Measurements from ENCODE around the gene KCNMA1. TPM values are rescaled to one million over a fixed set of nuclear protein-coding genes. Genes with fewer than 3 reads are reported as not detected.

Gene KCNMA1
- total RNA-seq, 1 donor from 2014 or later: 0.21 TPM

DNA sequence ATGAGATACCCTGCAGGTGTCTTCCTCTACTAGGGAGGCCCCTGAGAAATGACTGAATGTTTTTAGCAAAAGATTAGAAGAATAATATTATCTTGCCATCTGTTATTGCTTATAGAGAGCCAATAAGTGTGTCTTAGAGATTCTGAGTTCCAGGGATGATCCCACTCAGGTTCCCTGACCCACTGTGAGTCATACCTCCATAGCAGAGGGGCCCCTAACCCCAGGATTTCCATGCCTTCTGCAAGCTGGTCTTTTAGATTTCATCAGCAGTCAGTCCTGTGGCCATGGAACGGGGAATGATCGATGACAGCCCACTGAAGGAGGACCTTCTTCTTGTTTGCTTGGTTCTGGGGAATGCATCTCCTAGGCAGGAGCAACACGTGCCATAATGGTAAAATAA lies 333.4 kb downstream of the KCNMA1 start:
- Mint-ChIP-seq H3K36me3 (ENCODE audit: low read depth) (no peaks in the 10 kb centered on the region), H3K27ac (no peak overlapping the region), H3K9me3 (peaks cover 7% of the 10 kb centered on the region), H3K27me3 (ENCODE audit: low read depth) (no peaks in the 10 kb centered on the region), H3K4me1 (ENCODE audit: low read depth) (no peaks in the 10 kb centered on the region), H3K4me3 (ENCODE audit: low read depth) (no peak overlapping the region)
- intact Hi-C loops (cut with micrococcal nuclease): no loop called here
- DNase-seq (ENCODE audit: low spot score): no peak

DNA sequence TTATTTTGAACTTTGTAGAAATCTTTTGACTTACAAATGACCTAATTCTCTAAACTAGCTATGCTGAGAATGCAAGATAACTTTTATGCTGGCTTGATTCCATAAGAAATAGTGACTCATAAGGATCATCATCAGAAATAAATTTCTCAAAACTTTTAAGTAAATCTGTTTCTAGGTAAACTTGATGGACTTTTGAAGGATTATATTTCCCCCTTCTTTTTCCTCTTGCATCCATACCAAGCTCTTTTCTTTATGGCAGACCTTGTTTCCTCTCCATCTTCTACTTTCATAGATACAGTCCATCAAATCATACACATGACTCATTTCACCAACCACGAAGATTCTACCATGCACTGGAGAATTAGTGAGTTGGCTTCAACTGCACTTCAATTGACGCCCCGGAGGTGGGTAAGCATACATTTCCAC lies 336.3 kb downstream of the KCNMA1 start:
- intact Hi-C loops (cut with micrococcal nuclease): no loop called here
- no peaks in the 10 kb centered on the region for H3K36me3 Mint-ChIP-seq (ENCODE audit: low read depth)
- no peaks in the 10 kb centered on the region for H3K4me1 Mint-ChIP-seq (ENCODE audit: low read depth)
- H3K27ac Mint-ChIP-seq: no peak overlapping the region
- H3K27me3 Mint-ChIP-seq (ENCODE audit: low read depth): no peaks in the 10 kb centered on the region
- no peak for DNase-seq (ENCODE audit: low spot score)
- no peak overlapping the region for H3K4me3 Mint-ChIP-seq (ENCODE audit: low read depth)
- peaks cover 7% of the 10 kb centered on the region for H3K9me3 Mint-ChIP-seq

DNA sequence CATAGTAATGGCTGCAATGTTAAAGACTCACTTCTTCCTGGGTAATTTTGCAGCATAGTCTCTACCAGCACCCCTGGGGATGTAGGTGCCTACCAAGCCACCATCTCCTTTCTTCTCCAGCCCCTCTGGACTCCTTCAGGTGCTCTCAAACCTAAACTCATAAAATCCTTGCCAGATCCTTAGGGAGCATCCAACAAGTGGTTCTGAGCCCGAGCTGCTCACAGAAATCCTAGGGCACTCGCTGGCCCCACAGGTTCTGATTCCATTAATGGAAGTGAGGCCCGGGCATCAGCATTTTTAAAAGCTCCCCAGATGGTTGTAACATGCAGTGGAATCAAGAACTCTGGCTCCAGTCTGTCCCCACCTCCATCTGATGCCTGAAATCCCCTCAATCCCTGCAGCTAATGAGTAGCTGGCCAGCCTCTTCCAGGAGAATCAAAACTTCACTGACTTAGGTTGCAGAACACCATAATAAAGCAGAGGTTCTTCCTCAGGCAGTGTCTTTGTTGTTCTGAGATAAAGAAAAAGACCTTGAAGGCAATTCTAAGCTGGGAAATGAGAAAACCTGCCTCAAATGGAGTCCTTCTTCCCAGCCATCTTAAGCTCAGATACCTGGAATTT lies 336.8 kb downstream of the KCNMA1 start:
- DNase-seq (ENCODE audit: low spot score): no peak
- intact Hi-C loops (cut with micrococcal nuclease): no loop called here
- H3K4me3 Mint-ChIP-seq (ENCODE audit: low read depth): no peak overlapping the region
- H3K36me3 Mint-ChIP-seq (ENCODE audit: low read depth): no peaks in the 10 kb centered on the region
- H3K27ac Mint-ChIP-seq: no peak overlapping the region
- no peaks in the 10 kb centered on the region for H3K27me3 Mint-ChIP-seq (ENCODE audit: low read depth)
- peaks cover 7% of the 10 kb centered on the region for H3K9me3 Mint-ChIP-seq
- H3K4me1 Mint-ChIP-seq (ENCODE audit: low read depth): no peaks in the 10 kb centered on the region

GRCh38 chr10:77299320-77299719 lies 338.3 kb downstream of the KCNMA1 start:
- no peak overlapping the region for H3K4me3 Mint-ChIP-seq (ENCODE audit: low read depth)
- no peaks in the 10 kb centered on the region for H3K4me1 Mint-ChIP-seq (ENCODE audit: low read depth)
- no peak overlapping the region for H3K27ac Mint-ChIP-seq
- no peaks in the 10 kb centered on the region for H3K27me3 Mint-ChIP-seq (ENCODE audit: low read depth)
- DNase-seq (ENCODE audit: low spot score): no peak
- peaks cover 7% of the 10 kb centered on the region for H3K9me3 Mint-ChIP-seq
- intact Hi-C loops (cut with micrococcal nuclease): no loop called here
- H3K36me3 Mint-ChIP-seq (ENCODE audit: low read depth): no peaks in the 10 kb centered on the region

DNA sequence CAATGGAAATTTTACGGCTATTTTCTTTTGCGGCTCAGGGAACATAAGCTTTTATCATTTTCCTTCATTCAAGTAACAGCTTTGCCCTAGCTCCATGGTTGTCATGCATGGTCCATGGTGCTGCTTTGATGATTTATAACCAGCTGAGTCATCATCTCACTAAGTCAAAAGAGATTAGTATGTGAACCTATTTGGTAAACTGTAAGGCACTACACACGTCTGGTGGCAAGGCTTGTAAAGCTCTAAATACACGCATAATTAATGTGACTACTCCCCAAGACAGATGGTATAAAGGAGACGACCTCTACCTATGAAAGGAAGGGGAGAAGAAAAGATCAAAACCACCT lies 340.2 kb downstream of the KCNMA1 start:
- Mint-ChIP-seq H3K36me3 (ENCODE audit: low read depth) (no peaks in the 10 kb centered on the region), H3K9me3 (peaks cover 2% of the 10 kb centered on the region), H3K4me1 (ENCODE audit: low read depth) (no peaks in the 10 kb centered on the region), H3K27ac (no peak overlapping the region), H3K4me3 (ENCODE audit: low read depth) (no peak overlapping the region), H3K27me3 (ENCODE audit: low read depth) (no peaks in the 10 kb centered on the region)
- no peak for DNase-seq (ENCODE audit: low spot score)
- intact Hi-C loops (cut with micrococcal nuclease): no loop called here

- H3K36me3 Mint-ChIP-seq (ENCODE audit: low read depth): no peaks in the 10 kb centered on the region
- intact Hi-C loops (cut with micrococcal nuclease): no loop called here
- no peak overlapping the region for H3K4me3 Mint-ChIP-seq (ENCODE audit: low read depth)
- DNase-seq (ENCODE audit: low spot score): no peak
- H3K4me1 Mint-ChIP-seq (ENCODE audit: low read depth): no peaks in the 10 kb centered on the region
- no peak overlapping the region for H3K27ac Mint-ChIP-seq
- H3K27me3 Mint-ChIP-seq (ENCODE audit: low read depth): no peaks in the 10 kb centered on the region
- H3K9me3 Mint-ChIP-seq: no peaks in the 10 kb centered on the region
These were observed 340.8 kb downstream of the KCNMA1 start for GRCh38 chr10:77296534-77297392.

DNA sequence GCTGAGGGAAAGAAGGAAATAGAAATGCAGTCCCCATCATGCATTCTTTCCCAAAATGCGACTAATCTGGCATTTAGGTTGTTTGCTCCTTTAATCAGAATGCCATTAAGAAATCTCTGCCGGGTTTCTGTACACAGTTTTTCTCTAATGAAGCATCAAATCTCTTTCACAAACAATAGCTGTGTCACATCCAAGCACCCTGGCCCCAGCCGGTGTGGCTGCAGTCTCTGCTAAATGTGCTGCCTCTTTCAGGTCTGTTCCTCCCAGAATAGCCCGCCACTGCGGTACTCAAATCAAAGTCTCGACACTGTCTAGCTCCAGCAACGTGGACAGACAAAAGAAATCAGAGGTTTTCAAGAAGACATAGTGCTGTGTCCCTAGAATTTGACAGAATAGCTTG lies 343.8 kb downstream of the KCNMA1 start:
- DNase-seq (ENCODE audit: low spot score): no peak
- intact Hi-C loops (cut with micrococcal nuclease): no loop called here
- Mint-ChIP-seq H3K27me3 (ENCODE audit: low read depth) (peaks cover 5% of the 10 kb centered on the region), H3K4me1 (ENCODE audit: low read depth) (no peaks in the 10 kb centered on the region), H3K4me3 (ENCODE audit: low read depth) (no peak overlapping the region), H3K9me3 (no peaks in the 10 kb centered on the region), H3K36me3 (ENCODE audit: low read depth) (no peaks in the 10 kb centered on the region), H3K27ac (no peak overlapping the region)

- intact Hi-C loops (cut with micrococcal nuclease): no loop called here
- H3K36me3 Mint-ChIP-seq (ENCODE audit: low read depth): no peaks in the 10 kb centered on the region
- no peaks in the 10 kb centered on the region for H3K9me3 Mint-ChIP-seq
- no peak overlapping the region for H3K4me3 Mint-ChIP-seq (ENCODE audit: low read depth)
- H3K27ac Mint-ChIP-seq: no peak overlapping the region
- no peak for DNase-seq (ENCODE audit: low spot score)
- peaks cover 5% of the 10 kb centered on the region for H3K27me3 Mint-ChIP-seq (ENCODE audit: low read depth)
- H3K4me1 Mint-ChIP-seq (ENCODE audit: low read depth): no peaks in the 10 kb centered on the region
These were observed 344.3 kb downstream of the KCNMA1 start for GRCh38 chr10:77293347-77293746.

DNA sequence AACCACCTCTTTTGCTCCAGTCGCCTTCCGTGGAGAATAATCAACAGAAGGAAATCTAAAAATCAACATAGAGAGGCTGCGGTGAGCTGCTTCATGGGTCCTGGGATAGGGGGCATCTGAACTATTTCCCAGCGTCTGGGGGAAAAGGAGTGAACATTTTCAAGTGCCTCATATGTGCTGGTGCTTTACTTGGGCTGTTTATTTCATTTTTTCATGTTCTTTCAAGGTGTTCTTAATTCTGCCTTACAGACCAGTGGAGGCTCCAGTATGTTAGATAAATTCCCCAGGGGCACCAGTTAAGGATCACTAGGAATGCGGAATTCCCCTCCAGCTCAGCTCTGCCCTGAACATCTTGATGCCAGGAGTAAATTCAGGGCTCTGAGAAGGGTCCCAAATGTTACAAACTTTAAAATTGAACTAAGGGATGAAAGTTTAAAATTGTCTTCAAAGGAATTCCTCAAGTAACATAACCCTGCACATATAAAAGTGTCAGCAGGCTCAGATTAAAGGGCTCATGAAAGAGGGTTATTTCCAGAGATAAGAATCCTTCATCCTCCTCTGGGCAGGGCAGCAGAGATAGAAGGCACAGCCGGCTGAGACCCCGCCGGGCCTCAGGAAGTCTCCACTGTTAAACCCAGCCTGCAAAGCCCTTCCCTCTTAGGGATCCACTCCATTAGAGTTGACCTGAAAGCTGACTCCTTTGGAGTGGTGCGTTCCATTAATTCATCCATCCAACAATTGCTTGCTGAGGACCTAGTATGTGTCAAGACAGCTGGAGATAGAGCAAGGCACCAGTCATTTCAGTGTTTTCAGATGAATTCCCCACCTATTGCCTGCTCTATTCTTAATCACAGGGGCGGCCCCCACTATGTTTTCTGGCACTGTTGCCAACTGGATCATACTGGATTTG lies 345.8 kb downstream of the KCNMA1 start:
- Mint-ChIP-seq H3K4me1 (ENCODE audit: low read depth) (no peaks in the 10 kb centered on the region), H3K27me3 (ENCODE audit: low read depth) (peaks cover 5% of the 10 kb centered on the region), H3K4me3 (ENCODE audit: low read depth) (no peak overlapping the region), H3K36me3 (ENCODE audit: low read depth) (no peaks in the 10 kb centered on the region), H3K9me3 (no peaks in the 10 kb centered on the region), H3K27ac (no peak overlapping the region)
- intact Hi-C loops (cut with micrococcal nuclease): no loop called here
- no peak for DNase-seq (ENCODE audit: low spot score)

DNA sequence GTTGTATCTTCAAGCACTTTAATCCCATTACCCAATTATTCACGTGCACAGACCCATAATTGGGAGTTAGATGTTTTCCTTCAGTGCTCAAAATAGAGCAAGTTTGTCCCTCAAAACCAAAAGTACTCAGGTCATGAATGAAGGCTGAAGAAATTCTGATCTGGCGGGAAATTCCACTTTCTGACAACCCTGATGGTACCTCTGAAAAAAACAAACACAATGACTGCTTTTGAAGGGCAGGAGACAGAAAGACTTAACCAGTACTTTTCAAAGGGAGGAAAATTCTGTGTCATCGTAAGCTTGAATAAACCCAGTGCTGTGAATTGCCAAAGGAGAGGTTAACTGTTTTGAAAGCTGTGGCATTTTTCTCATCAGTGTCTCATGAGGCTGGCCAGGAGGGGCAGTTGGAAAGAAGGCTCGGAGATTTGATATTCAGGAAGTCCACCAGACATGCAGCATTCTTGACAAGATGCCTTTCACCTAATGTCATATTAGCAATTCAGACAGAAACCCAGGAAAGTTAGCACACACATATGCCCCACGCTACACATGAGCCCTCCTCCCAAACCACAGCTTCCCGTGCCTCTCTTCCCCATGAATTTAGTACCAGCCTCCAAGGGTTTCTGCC lies 347.0 kb downstream of the KCNMA1 start:
- intact Hi-C loops (cut with micrococcal nuclease): no loop called here
- Mint-ChIP-seq H3K27ac (no peak overlapping the region), H3K4me1 (ENCODE audit: low read depth) (no peaks in the 10 kb centered on the region), H3K9me3 (no peaks in the 10 kb centered on the region), H3K36me3 (ENCODE audit: low read depth) (no peaks in the 10 kb centered on the region), H3K27me3 (ENCODE audit: low read depth) (peaks cover 7% of the 10 kb centered on the region), H3K4me3 (ENCODE audit: low read depth) (no peak overlapping the region)
- DNase-seq (ENCODE audit: low spot score): no peak

DNA sequence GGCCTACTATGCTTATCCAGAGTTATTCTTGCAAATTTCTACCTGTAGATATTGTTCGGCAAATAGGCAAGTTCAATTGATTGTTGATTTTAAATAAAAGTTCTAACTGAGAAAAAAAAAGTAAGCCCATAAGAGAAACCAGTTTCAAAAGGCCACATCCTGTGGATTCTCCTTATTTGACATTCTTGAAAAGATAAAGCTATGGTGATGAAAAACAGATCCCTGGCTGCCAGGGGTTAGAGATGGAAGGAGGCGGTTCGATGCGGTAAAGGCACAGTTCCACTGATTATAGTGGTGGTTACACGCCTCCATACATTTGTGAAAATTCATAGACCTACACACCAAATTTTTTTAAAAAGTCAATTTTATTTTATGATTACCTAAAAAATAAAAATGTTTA lies 347.8 kb downstream of the KCNMA1 start:
- no peak for DNase-seq (ENCODE audit: low spot score)
- Mint-ChIP-seq H3K4me3 (ENCODE audit: low read depth) (no peak overlapping the region), H3K4me1 (ENCODE audit: low read depth) (no peaks in the 10 kb centered on the region), H3K27me3 (ENCODE audit: low read depth) (peaks cover 7% of the 10 kb centered on the region), H3K27ac (no peak overlapping the region), H3K9me3 (no peaks in the 10 kb centered on the region), H3K36me3 (ENCODE audit: low read depth) (no peaks in the 10 kb centered on the region)
- intact Hi-C loops (cut with micrococcal nuclease): no loop called here

- Mint-ChIP-seq H3K4me1 (ENCODE audit: low read depth) (no peaks in the 10 kb centered on the region), H3K36me3 (ENCODE audit: low read depth) (no peaks in the 10 kb centered on the region), H3K27ac (no peak overlapping the region), H3K9me3 (no peaks in the 10 kb centered on the region), H3K4me3 (ENCODE audit: low read depth) (no peak overlapping the region), H3K27me3 (ENCODE audit: low read depth) (peaks cover 7% of the 10 kb centered on the region)
- intact Hi-C loops (cut with micrococcal nuclease): no loop called here
- DNase-seq (ENCODE audit: low spot score): no peak
These were observed 348.5 kb downstream of the KCNMA1 start for GRCh38 chr10:77289027-77289501.

All from activated T-helper 2 cell treated with anti-CD3 and anti-CD28 coated beads, Interferon-gamma antibody, Interleukin-2, Interleukin-4, amounts not matched to agents 10 μg/mL and 5 μg/mL and 100 μg/mL, durations not matched to agents 14 hours and 24 hours and 36 hours (primary cell).